Fibroblast of lung (primary cell): ENCODE data around the gene KCNC3. TPM values are rescaled to one million over a fixed set of nuclear protein-coding genes. Genes with fewer than 3 reads are reported as not detected.

Experiments
- DNase-seq, 2 donors: peaks; one replicate each; pipeline versions ENCODE4 v3.0.0 to v3.0.0-alpha.2; 2010; ENCODE audit warnings: low read depth in 2 of 2
- H2AFZ ChIP-seq: 2 replicates; pipeline ENCODE4 v1.5.1; 2012; ENCODE audit warnings: low read length, control low read depth, inconsistent platforms
- H3K27ac ChIP-seq: 2 replicates; pipeline ENCODE4 v1.5.1; 2011; ENCODE audit warnings: low read length, control low read depth; ENCODE audit not compliant: insufficient read depth
- H3K27me3 ChIP-seq: 2 replicates; pipeline ENCODE4 v1.5.1; 2011; ENCODE audit warnings: mild to moderate bottlenecking, low read length; ENCODE audit not compliant: control insufficient read depth, insufficient read depth
- H3K36me3 ChIP-seq: 2 replicates; pipeline ENCODE4 v1.5.1; 2011; ENCODE audit warnings: low read length; ENCODE audit not compliant: control insufficient read depth, insufficient read depth
- H3K4me1 ChIP-seq: 2 replicates; pipeline ENCODE4 v1.5.1; 2011; ENCODE audit warnings: low read length; ENCODE audit not compliant: control insufficient read depth, insufficient read depth; ENCODE audit errors: extremely low read depth
- H3K4me2 ChIP-seq: 2 replicates; pipeline ENCODE4 v1.5.1; 2011; ENCODE audit warnings: low read length, control low read depth; ENCODE audit not compliant: insufficient read depth; ENCODE audit errors: extremely low read depth
- H3K4me3 ChIP-seq, 4 experiments: fragments of 200-600 bp in 1 of 4; sonication (generic) in 1 of 4; replicated peaks in 1 of 4; 2 replicates each; pipeline ENCODE4 v1.5.1; 2011 to 2016; ENCODE audit warnings: low read length in 4 of 4, low read depth in 3 of 4, mild to moderate bottlenecking in 3 of 4, control low read depth in 2 of 4, inconsistent platforms in 1 of 4, mixed read lengths in 1 of 4; ENCODE audit not compliant: insufficient read depth in 1 of 4; ENCODE audit errors: control extremely low read depth in 1 of 4
- H3K79me2 ChIP-seq: 2 replicates; pipeline ENCODE4 v1.5.1; 2012; ENCODE audit warnings: mild to moderate bottlenecking, low read length, inconsistent platforms; ENCODE audit not compliant: control insufficient read depth, insufficient read depth
- H3K9ac ChIP-seq: 2 replicates; pipeline ENCODE4 v1.5.1; 2011; ENCODE audit warnings: mild to moderate bottlenecking, low read length, control low read depth; ENCODE audit not compliant: insufficient read depth
- H3K9me3 ChIP-seq: 2 replicates; pipeline ENCODE4 v1.5.1; 2012; ENCODE audit warnings: low read depth, low read length; ENCODE audit not compliant: control insufficient read depth, insufficient read depth
- H4K20me1 ChIP-seq: 2 replicates; pipeline ENCODE4 v1.5.1; 2011; ENCODE audit warnings: low read length; ENCODE audit not compliant: control insufficient read depth, insufficient read depth; ENCODE audit errors: extremely low read depth
- EZH2 ChIP-seq: IDR thresholded peaks from 2 replicates; pipeline ENCODE4 v1.5.1; 2012; ENCODE audit warnings: low read length, control low read depth, mild to moderate bottlenecking; ENCODE audit errors: missing control alignments
- polyA minus RNA-seq: library from RNA; depleted of rRNA, polyadenylated mRNA; stranded (reverse); fragments of >200 nt; gene quantifications from 2 replicates; pipeline ENCODE4 v1.2.3, GENCODE V29; 2011; ENCODE audit warnings: low replicate concordance
- polyA plus RNA-seq, 2 donors: library from polyadenylated mRNA; depleted of rRNA in 1 of 2; stranded (reverse) in 1 of 2; unstranded in 1 of 2; fragments of >200 nt; gene quantifications; 2 replicates each; pipeline ENCODE4 v1.2.1, GENCODE V29; 2011 to 2012; ENCODE audit warnings: missing spikeins in 1 of 2
- total RNA-seq: library from RNA; depleted of rRNA; stranded (reverse); fragments of >200 nt; gene quantifications from 2 replicates; pipeline ENCODE4 v1.2.1, GENCODE V29; 2014
- TF ChIP-seq, protein P1 (sequence below), 2 donors: IDR thresholded peaks in 1 of 2; conservative IDR thresholded peaks in 1 of 2; 1 replicate in 1 of 2; 2 replicates in 1 of 2; pipeline ENCODE4 v1.5.1; 2011 to 2012; ENCODE audit warnings: low read length in 2 of 2, control low read depth in 1 of 2, inconsistent platforms in 1 of 2, low read depth in 1 of 2, mild to moderate bottlenecking in 1 of 2

KCNC3 gene
- under 0.01 TPM in 1 of 2 replicates, not detected in the other for total RNA-seq
- 0.01 TPM in 2 replicates for polyA plus RNA-seq
- polyA plus RNA-seq (2012) = 0.03 and 0.13 TPM in 2 replicates
- not detected in 2 replicates for polyA minus RNA-seq

DNA sequence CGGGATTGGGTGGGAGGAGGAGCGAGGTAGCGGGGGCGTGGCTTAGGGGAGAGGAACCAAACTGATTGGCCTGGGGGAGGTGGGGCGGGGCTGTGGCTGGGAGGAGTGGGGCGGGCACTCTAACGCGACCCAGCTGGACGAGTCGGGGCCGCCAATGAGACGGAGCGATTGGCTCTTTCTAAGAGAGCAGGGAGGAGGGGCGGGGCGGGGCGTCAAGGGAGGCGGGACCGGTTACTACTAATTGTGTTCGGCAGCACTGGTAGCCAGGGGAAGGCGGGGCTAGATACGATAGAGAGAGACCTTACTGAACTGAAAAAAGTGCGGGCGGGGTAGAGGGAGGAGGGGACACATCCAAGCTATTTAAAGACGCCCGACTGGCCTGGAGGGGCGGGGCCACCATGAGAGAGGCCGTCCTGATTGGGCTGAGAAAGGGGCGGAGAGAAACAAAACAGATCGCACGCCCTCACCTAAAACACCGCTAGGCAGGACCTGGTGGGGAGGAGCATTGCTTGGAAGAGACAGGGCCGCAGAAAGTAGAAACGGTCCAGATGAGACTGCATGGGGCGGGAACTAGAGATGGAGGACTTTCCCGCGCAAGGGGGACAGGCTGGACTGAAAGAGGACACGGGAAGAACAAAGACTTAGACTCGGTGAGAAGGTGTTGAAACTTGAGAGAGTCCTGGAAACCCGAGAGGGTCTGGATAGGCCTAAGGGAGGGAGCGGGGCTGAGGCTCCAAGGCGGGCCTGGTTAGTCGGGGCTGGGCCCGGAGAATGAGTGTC is at the start of gene KCNC3:
Gene KCNC3 (minus strand): TSS at position 232 of the 780 bp plus-strand sequence. CDS start 295 bp downstream, outside the sequence.
- Histone ChIP-seq H3K27ac (no peak within 1 kb of the TSS), H3K4me3 (no peak within 1 kb of the TSS), H3K9ac (no peak within 1 kb of the TSS), H3K36me3 (no peaks in the 10 kb centered on the region), H3K4me2 (no peak within 1 kb of the TSS), H4K20me1 (no peaks in the 10 kb centered on the region), H3K27me3 (peaks cover 17% of the 10 kb centered on the region), H3K9me3 (no peaks in the 10 kb centered on the region), H2AFZ (no peak within 1 kb of the TSS), H3K4me1 (no peaks in the 10 kb centered on the region), H3K79me2 (no peaks in the 10 kb centered on the region)
- peak; percentile 83 to 86 for DNase-seq
- TF ChIP-seq EZH2 = no peak
- TF ChIP-seq, protein P1, sequence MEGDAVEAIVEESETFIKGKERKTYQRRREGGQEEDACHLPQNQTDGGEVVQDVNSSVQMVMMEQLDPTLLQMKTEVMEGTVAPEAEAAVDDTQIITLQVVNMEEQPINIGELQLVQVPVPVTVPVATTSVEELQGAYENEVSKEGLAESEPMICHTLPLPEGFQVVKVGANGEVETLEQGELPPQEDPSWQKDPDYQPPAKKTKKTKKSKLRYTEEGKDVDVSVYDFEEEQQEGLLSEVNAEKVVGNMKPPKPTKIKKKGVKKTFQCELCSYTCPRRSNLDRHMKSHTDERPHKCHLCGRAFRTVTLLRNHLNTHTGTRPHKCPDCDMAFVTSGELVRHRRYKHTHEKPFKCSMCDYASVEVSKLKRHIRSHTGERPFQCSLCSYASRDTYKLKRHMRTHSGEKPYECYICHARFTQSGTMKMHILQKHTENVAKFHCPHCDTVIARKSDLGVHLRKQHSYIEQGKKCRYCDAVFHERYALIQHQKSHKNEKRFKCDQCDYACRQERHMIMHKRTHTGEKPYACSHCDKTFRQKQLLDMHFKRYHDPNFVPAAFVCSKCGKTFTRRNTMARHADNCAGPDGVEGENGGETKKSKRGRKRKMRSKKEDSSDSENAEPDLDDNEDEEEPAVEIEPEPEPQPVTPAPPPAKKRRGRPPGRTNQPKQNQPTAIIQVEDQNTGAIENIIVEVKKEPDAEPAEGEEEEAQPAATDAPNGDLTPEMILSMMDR (conservative IDR thresholded peaks at IDR 0.05 in 1 of 2, IDR thresholded peaks at IDR 0.05 in 1 of 2; ENCODE audit: low read depth in 1 of 2, low read length in 2 of 2) = no peak

- Histone ChIP-seq H3K36me3 (peaks cover 28% of the 10 kb centered on the region), H3K9me3 (no peaks in the 10 kb centered on the region), H3K79me2 (no peaks in the 10 kb centered on the region), H3K4me3 (no peak overlapping the region), H3K27me3 (no peaks in the 10 kb centered on the region), H3K4me2 (no peak overlapping the region), H3K9ac (no peak overlapping the region), H4K20me1 (no peaks in the 10 kb centered on the region), H3K27ac (no peak overlapping the region), H3K4me1 (peaks cover 2% of the 10 kb centered on the region), H2AFZ (no peak overlapping the region)
- TF ChIP-seq, protein P1 (conservative IDR thresholded peaks at IDR 0.05 in 1 of 2, IDR thresholded peaks at IDR 0.05 in 1 of 2; ENCODE audit: low read depth in 1 of 2, low read length in 2 of 2) = no peak
- no peak for TF ChIP-seq EZH2
- DNase-seq = no peak
These were observed 49.7 kb upstream of the KCNC3 start for GRCh38 chr19:50378863-50379236.

DNA sequence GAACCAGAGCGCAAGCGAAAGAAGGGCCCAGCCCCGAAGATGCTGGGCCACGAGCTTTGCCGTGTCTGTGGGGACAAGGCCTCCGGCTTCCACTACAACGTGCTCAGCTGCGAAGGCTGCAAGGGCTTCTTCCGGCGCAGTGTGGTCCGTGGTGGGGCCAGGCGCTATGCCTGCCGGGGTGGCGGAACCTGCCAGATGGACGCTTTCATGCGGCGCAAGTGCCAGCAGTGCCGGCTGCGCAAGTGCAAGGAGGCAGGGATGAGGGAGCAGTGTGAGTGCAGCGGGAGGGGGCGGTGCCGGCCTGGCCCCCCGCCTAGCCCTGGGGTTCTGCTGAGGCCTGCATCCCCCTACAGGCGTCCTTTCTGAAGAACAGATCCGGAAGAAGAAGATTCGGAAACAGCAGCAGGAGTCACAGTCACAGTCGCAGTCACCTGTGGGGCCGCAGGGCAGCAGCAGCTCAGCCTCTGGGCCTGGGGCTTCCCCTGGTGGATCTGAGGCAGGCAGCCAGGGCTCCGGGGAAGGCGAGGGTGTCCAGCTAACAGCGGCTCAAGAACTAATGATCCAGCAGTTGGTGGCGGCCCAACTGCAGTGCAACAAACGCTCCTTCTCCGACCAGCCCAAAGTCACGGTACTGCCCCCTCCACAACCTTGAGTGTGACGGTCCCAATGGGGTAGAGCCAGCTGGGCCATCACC is 49.1 kb upstream of the KCNC3 start:
- no peak for DNase-seq
- H2AFZ ChIP-seq = no peak overlapping the region
- no peak overlapping the region for H3K9ac ChIP-seq
- H4K20me1 ChIP-seq = no peaks in the 10 kb centered on the region
- H3K27ac ChIP-seq = no peak overlapping the region
- H3K4me1 ChIP-seq = no peaks in the 10 kb centered on the region
- H3K4me2 ChIP-seq = no peak overlapping the region
- TF ChIP-seq, protein P1 (conservative IDR thresholded peaks at IDR 0.05 in 1 of 2, IDR thresholded peaks at IDR 0.05 in 1 of 2; ENCODE audit: low read depth in 1 of 2, low read length in 2 of 2) = no peak
- TF ChIP-seq EZH2 = no peak
- H3K36me3 ChIP-seq = peaks cover 28% of the 10 kb centered on the region
- no peaks in the 10 kb centered on the region for H3K27me3 ChIP-seq
- no peak overlapping the region for H3K4me3 ChIP-seq
- no peaks in the 10 kb centered on the region for H3K79me2 ChIP-seq
- no peaks in the 10 kb centered on the region for H3K9me3 ChIP-seq
